WI38 (cell line): Measurements from ENCODE around the gene ARID1B.

Experiments used
- H3K4me3 ChIP-seq: 2 replicates; pipeline ENCODE4 v1.5.1; 2011; ENCODE audit warnings: low read depth, mild to moderate bottlenecking, control low read depth, low read length
- TF ChIP-seq, protein P1 (sequence below): IDR thresholded peaks from 2 replicates; pipeline ENCODE4 v1.5.1; 2012; ENCODE audit warnings: low read depth, mild to moderate bottlenecking, control low read depth, low read length

ARID1B gene

DNA sequence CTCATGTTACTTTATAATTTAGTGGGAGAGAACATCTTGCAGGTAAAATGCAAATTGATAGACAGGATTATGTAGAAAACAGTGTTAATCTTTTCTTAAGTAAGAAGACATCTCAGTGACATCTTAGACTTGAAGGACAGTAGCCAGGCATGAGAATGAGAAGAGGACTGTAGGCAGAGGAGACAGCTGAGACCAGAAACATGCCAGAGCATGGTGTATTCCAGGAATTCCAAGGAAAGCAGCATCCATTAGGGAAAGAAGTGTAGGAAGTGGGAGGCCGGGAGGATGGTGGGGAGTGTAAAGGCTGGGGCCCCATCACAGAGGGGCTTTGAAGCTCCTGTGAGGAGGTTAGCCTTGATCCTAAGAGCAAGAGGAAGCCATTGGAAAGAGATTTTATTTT, 225.6 kb downstream of the ARID1B start:
- H3K4me3 ChIP-seq = no peak overlapping the region
- TF ChIP-seq, protein P1, sequence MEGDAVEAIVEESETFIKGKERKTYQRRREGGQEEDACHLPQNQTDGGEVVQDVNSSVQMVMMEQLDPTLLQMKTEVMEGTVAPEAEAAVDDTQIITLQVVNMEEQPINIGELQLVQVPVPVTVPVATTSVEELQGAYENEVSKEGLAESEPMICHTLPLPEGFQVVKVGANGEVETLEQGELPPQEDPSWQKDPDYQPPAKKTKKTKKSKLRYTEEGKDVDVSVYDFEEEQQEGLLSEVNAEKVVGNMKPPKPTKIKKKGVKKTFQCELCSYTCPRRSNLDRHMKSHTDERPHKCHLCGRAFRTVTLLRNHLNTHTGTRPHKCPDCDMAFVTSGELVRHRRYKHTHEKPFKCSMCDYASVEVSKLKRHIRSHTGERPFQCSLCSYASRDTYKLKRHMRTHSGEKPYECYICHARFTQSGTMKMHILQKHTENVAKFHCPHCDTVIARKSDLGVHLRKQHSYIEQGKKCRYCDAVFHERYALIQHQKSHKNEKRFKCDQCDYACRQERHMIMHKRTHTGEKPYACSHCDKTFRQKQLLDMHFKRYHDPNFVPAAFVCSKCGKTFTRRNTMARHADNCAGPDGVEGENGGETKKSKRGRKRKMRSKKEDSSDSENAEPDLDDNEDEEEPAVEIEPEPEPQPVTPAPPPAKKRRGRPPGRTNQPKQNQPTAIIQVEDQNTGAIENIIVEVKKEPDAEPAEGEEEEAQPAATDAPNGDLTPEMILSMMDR = no peak

DNA sequence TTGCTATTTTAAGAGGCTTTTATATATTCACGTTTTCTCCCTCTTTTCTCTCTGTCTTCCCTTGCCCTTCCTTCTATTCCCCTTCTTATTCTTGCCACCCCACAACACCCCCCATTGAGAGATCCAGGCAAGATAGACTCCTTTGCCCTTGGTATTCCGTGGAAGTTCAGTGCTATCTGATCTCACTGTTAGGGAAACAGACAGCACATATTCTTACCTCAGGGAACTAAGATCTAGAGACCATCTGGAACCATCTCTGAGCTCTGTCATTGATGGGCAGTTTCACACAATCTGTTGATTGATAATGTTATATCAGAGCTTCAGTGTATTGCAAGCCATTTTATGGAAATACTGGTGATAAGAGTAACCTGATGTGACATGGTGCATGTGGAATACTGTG, 228.8 kb downstream of the ARID1B start:
- H3K4me3 ChIP-seq = no peak overlapping the region
- TF ChIP-seq, protein P1 = no peak

DNA sequence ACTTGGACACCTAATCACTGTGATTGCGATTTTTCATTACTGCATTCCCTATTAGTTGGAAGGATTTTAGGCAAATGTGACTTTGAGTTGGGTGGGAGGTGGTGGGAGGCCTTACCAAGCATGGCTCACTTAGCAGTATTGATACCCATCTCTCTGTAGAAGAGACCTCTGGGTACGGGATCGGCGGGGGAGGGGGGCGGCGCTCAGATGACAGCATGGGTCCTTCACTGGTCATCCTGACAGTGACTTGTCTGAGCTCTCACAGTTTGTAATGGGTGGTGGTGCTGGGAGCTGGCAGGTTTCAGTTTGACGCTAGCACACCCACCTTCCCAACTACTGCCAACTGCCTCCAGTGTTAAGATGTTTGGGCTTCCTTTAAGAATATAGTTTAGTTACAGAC, 231.4 kb downstream of the ARID1B start:
- H3K4me3 ChIP-seq = no peak overlapping the region
- TF ChIP-seq, protein P1 = no peak

DNA sequence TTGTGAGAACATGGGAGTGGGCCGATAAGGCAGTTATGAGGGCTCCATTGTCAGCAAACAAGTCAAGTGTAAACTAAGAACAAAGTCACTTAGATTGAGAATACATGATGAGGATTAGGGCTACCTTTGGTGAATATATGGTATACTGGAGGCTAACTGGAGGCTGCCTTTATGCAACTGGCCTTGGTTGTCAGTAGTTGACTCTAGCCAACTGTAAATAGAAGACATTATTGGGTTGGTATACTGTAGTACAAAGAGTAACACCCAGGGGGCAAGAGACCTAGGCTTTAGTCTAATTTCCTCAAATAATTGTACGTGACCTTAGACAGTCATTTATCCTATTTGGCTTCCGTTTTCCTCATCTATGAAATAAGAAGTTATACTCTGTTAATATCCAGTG, 235.2 kb downstream of the ARID1B start:
- TF ChIP-seq, protein P1 = no peak
- H3K4me3 ChIP-seq = no peak overlapping the region

DNA sequence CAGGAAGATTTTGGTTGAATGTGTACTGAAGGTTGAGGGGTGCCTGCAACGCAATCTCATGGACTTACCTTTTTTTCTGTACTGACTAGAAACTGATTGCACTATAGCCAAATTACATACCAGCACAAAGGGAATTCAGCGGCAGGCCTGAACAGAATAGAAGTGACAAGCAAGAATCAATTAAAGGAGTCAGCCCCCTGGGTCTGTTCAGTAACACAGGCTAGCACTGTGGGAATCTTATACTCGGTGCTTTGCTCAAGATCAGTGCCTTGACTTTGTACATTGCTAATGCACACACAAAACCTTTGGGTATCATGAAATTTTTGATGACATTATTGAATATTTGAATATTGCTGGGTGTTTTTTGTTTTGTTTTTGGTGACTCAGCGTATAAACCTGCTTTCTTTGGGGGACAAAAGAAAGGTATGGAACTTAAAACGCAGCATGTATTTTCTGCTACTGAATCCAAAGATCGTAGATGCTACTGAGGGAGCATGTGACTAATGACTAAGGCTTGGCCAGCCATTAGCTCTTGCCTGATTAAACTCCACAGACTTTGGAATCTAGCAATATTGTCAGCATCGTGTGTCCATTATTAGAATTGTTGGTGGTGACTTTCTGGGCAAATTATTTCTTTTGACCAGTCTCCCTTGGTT, 236.6 kb downstream of the ARID1B start:
- TF ChIP-seq, protein P1 = no peak
- H3K4me3 ChIP-seq = no peak overlapping the region

DNA sequence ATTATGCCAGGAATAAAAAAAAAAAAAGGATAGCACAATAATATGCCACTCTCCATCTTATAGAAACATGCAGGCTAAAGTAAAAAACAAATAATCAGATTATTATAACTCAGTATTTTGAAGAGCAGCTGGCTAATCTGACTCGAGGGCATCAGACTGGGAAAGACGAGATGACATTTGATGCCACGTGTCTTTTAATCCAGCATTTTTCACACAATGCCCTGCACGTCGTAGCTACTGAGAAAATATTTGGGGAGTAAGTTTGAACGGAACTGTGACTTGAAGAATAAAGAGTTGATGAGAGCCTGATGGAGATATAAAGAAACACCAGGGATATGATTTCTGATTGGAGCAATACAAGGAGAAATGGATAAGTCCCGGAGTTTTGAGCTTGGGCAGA, 237.7 kb downstream of the ARID1B start:
- H3K4me3 ChIP-seq = no peak overlapping the region
- TF ChIP-seq, protein P1 = no peak

DNA sequence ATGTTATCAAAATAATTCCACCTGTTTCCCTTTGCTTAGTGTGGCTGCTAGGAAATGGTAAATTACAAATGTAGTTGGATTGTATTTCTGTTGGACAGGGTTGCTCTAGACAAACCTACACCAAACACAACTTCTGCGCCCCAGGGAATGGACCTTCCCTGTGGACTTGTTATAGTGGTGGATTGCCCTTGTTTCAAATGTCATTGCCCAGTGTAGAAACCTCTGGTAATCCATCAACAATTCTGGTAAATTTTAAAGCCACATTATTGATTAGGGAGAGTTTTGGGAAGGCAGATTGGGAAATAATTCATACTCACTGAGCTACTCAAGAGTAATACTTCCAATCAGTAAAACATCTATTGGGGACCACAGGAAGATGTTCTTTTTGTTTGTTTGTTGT, 239.8 kb downstream of the ARID1B start:
- TF ChIP-seq, protein P1 = no peak
- no peak overlapping the region for H3K4me3 ChIP-seq
